NCI-H82 treated with DMSO at 0.1 percent for 48 hours (cell line): ENCODE results near the gene DHX58.

Experiments
- DNase-seq: peaks from one replicate; lab custom pipeline; 2025; ENCODE audit not compliant: unreplicated experiment; lab: John Stamatoyannopoulos, UW

Gene DHX58

GRCh38 chr17:42130310-42130936 is 17.9 kb upstream of the DHX58 start:
- DNase-seq: no peak

- no peak for DNase-seq
Measured at GRCh38 chr17:42129109-42129837, 16.8 kb upstream of the DHX58 start.

- DNase-seq: no peak
Measured at GRCh38 chr17:42127414-42127813, 14.9 kb upstream of the DHX58 start.

GRCh38 chr17:42126836-42127235 is 14.3 kb upstream of the DHX58 start:
- no peak for DNase-seq

GRCh38 chr17:42125565-42125964 is 13.1 kb upstream of the DHX58 start:
- no peak for DNase-seq

GRCh38 chr17:42124256-42124655 is 11.7 kb upstream of the DHX58 start:
- DNase-seq: no peak

GRCh38 chr17:42122371-42123303 is 10.1 kb upstream of the DHX58 start, which contains the start of gene HSPB9:
TSS of gene HSPB9 (plus strand) at chr17:42122804. CDS start at chr17:42122851, 47 bp downstream.
- DNase-seq: peak; percentile 63

GRCh38 chr17:42120770-42121769 is 8.6 kb upstream of the DHX58 start, which contains the start of gene KAT2A:
TSS of gene KAT2A (minus strand) at chr17:42121367. CDS start at chr17:42121304, 63 bp downstream.
- peak; percentile 61 for DNase-seq

GRCh38 chr17:42120161-42120769 is 7.8 kb upstream of the DHX58 start:
- no peak for DNase-seq

- no peak for DNase-seq
Measured at GRCh38 chr17:42119301-42119700, 6.8 kb upstream of the DHX58 start.

- DNase-seq: no peak
Measured at GRCh38 chr17:42118545-42118944, 6.0 kb upstream of the DHX58 start.

GRCh38 chr17:42118126-42118510 is 5.6 kb upstream of the DHX58 start:
- no peak for DNase-seq

GRCh38 chr17:42117397-42118125 is 5.0 kb upstream of the DHX58 start:
- no peak for DNase-seq

- DNase-seq: peak; percentile 72
Measured at GRCh38 chr17:42116705-42117396, 4.3 kb upstream of the DHX58 start.

GRCh38 chr17:42114118-42114517 is 1.6 kb upstream of the DHX58 start:
- no peak for DNase-seq

- DNase-seq: no peak
Measured at GRCh38 chr17:42113293-42114069, 967 bp upstream of the DHX58 start.

- DNase-seq: no peak
Measured at GRCh38 chr17:42111871-42112551, 503 bp downstream of the DHX58 start.
